Dendritic cell treated with granulocyte-macrophage colony-stimulating factor and Interleukin-4, amounts not matched to agents 40 ng/mL and 50 ng/mL, for 4 days (primary cell): Measurements from ENCODE around the gene OR2T4.

ENCODE experiments used
- H3K27ac Mint-ChIP-seq: one replicate; pipeline ENCODE4 v1.8.0; 2022; ENCODE audit warnings: mild to moderate bottlenecking, mixed read lengths
- H3K27me3 Mint-ChIP-seq: one replicate; pipeline ENCODE4 v1.8.0; 2022; ENCODE audit warnings: mild to moderate bottlenecking, mixed read lengths
- H3K36me3 Mint-ChIP-seq: one replicate; pipeline ENCODE4 v1.8.0; 2022; ENCODE audit warnings: low read depth, mixed read lengths
- H3K4me1 Mint-ChIP-seq: one replicate; pipeline ENCODE4 v1.8.0; 2022; ENCODE audit warnings: low read depth, mixed read lengths
- H3K4me3 Mint-ChIP-seq: one replicate; pipeline ENCODE4 v1.8.0; 2022; ENCODE audit warnings: mild to moderate bottlenecking, moderate library complexity, mixed read lengths
- H3K9me3 Mint-ChIP-seq: one replicate; pipeline ENCODE4 v1.8.0; 2022; ENCODE audit warnings: mixed read lengths
- intact Hi-C: fragments of 100-400 bp; cut with micrococcal nuclease; formaldehyde crosslinking; loops from one replicate; pipeline ENCODE4 v1.15.0; 2022

Gene OR2T4

GRCh38 chr1:248404024-248404423, 42.6 kb downstream of the OR2T4 start:
- no peaks in the 10 kb centered on the region for H3K36me3 Mint-ChIP-seq
- intact Hi-C loops = loop anchor here (2.0 to 5.0 kb wide), 2 partner anchors 208 to 403 kb away; no protein-coding TSS in a partner anchor
- no peak overlapping the region for H3K4me3 Mint-ChIP-seq
- H3K27ac Mint-ChIP-seq = no peak overlapping the region
- H3K9me3 Mint-ChIP-seq = peaks cover 9% of the 10 kb centered on the region
- no peaks in the 10 kb centered on the region for H3K4me1 Mint-ChIP-seq
- H3K27me3 Mint-ChIP-seq = no peaks in the 10 kb centered on the region

- Mint-ChIP-seq H3K27ac (no peak overlapping the region), H3K9me3 (peaks cover 22% of the 10 kb centered on the region), H3K36me3 (no peaks in the 10 kb centered on the region), H3K4me3 (no peak overlapping the region), H3K27me3 (no peaks in the 10 kb centered on the region), H3K4me1 (no peaks in the 10 kb centered on the region)
- intact Hi-C loops = no loop called here
Observed at GRCh38 chr1:248406721-248407692, 45.5 kb downstream of the OR2T4 start.
